ENCODE data around the gene CDC5L.

DNA sequence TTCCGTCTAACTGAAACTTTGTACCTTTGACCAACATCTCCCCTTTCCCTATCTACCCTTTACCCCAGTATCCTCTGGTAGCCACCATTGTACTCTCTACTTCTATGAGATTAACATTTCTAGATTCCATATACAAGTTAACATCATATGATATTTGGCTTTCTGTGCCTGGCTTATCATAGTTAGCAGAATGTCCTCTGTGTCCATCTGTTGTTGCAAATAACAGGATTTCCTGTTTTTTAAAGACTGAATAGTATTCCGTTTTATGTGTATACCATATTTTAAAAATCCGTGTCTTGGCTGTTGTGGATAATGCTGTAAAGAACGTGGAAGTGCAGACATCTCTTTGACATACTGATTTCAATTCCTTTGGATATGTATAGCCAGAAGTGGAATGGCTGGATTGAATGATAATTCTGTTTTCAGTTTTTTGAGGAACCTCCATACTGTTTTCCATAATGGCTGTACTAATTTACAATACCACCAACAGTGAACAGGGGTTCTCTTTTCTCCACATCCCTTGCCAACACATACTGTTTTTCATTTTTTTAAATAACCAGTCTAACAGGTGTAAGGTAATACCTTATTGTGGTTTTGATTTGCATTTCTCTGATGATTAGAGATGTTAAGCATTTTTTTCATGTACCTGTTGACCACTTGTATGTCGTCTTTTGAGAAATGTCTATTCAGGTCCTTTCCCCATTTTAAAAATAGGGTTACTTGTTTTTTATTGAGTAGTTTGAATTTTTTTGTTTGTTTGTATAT, 53.8 kb downstream of the CDC5L start:
- TF ChIP-seq, protein P1, sequence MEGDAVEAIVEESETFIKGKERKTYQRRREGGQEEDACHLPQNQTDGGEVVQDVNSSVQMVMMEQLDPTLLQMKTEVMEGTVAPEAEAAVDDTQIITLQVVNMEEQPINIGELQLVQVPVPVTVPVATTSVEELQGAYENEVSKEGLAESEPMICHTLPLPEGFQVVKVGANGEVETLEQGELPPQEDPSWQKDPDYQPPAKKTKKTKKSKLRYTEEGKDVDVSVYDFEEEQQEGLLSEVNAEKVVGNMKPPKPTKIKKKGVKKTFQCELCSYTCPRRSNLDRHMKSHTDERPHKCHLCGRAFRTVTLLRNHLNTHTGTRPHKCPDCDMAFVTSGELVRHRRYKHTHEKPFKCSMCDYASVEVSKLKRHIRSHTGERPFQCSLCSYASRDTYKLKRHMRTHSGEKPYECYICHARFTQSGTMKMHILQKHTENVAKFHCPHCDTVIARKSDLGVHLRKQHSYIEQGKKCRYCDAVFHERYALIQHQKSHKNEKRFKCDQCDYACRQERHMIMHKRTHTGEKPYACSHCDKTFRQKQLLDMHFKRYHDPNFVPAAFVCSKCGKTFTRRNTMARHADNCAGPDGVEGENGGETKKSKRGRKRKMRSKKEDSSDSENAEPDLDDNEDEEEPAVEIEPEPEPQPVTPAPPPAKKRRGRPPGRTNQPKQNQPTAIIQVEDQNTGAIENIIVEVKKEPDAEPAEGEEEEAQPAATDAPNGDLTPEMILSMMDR (IDR thresholded peaks at IDR 0.05): no peak
- no peak for TF ChIP-seq POLR2A (IDR thresholded peaks at IDR 0.05)

All from prostate gland (tissue), 2 donors.